ENCODE measurements around the gene PPARA.

DNA sequence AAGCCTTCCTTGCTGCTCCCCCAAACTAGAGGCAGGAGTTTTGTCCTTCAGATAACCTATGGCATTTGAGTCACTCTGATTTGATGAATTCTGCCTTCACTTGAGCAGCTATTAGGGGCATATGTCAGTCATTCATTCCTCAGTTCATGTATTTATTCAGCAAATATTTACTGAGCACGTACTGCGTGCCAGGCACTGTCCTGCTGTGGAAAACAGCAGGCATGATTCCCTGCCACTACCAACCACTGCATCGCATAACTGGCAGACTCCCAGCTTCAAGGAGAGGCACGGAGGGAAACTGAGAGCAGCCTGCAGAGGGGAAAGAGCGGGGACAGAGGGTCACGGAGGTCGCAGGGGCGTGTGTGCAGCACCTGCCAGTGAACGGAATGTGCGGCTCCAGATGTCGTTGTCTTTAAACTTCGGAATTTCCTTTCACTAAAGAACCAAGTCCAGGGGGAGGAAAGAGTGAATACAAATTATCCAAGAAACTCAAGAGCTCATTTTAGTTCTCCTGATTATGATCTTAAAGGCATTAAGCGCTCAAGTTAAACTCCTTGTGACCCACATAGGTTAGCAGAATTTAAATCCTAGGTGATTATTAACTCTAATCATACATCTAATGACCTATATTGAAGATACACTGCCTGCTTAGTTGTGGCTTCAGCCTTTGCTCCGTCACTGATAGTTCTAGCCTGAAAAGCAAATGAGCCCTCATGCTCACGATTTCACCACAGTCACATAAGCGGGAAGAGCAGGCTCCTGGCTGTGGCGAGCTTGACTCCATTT lies 12.6 kb downstream of the PPARA start:
- no peak for TF ChIP-seq NRF1 (conservative IDR thresholded peaks at IDR 0.05 in 1 of 2, IDR thresholded peaks at IDR 0.05 in 1 of 2)
- no peak for TF ChIP-seq MXI1 (IDR thresholded peaks at IDR 0.05; ENCODE audit: low read depth, low read length)
- no peak for TF ChIP-seq EGR1 (conservative IDR thresholded peaks at IDR 0.05)
- no peak for TF ChIP-seq ZNF436 (CRISPR knock-in tag; IDR thresholded peaks at IDR 0.05)
- no peak for TF ChIP-seq JUND (IDR thresholded peaks at IDR 0.05; ENCODE audit: borderline replicate concordance, low read depth, low read length)
- TF ChIP-seq JUND (tag; IDR thresholded peaks at IDR 0.05; ENCODE audit: borderline replicate concordance, low read depth, low read length) = no peak
- no peak for TF ChIP-seq JUNB (CRISPR knock-in tag; conservative IDR thresholded peaks at IDR 0.05)
- no peak for TF ChIP-seq EHMT2 (IDR thresholded peaks at IDR 0.05)
- TF ChIP-seq ZFP1 (CRISPR knock-in tag; IDR thresholded peaks at IDR 0.05) = no peak
- no peak for TF ChIP-seq YY1 (IDR thresholded peaks at IDR 0.05; ENCODE audit: borderline replicate concordance in 1 of 3, control insufficient read depth in 1 of 3, extremely low read depth in 1 of 3, insufficient read depth in 3 of 3, insufficient read length in 1 of 3, insufficient replicate concordance in 2 of 3, low read depth in 1 of 3, low read length in 2 of 3)
- TF ChIP-seq FOS (IDR thresholded peaks at IDR 0.05; ENCODE audit: extremely low read depth, insufficient read length) = no peak

Data from K562 (cell line).